LoVo (cell line): ENCODE data around the gene CAPSL.
"Not testable (repeated sequence)": the region's sequence is repeated elsewhere in the genome, so short reads cannot be mapped to it uniquely, and the experiment has no call there.

ENCODE experiments used
- DNase-seq: peaks from one replicate; pipeline ENCODE4 v3.0.0-alpha.2; 2016; ENCODE audit warnings: low spot score

CAPSL gene

GRCh38 chr5:35938568-35939227 is at the start of gene CAPSL:
CAPSL (minus strand) TSS chr5:35938622; CDS start chr5:35921120, 17,502 bp downstream.
- peak; percentile 31 for DNase-seq

- no peak for DNase-seq
Observed at GRCh38 chr5:35987776-35988175, 49.4 kb upstream of the CAPSL start.

GRCh38 chr5:35979715-35980114 is 41.3 kb upstream of the CAPSL start:
- DNase-seq = no peak

- not testable (repeated sequence) for DNase-seq
Observed at GRCh38 chr5:35976859-35977258, 38.4 kb upstream of the CAPSL start.

GRCh38 chr5:35974570-35974969 is 36.1 kb upstream of the CAPSL start:
- no peak for DNase-seq

GRCh38 chr5:35971878-35972210 is 33.4 kb upstream of the CAPSL start:
- DNase-seq = no peak

- DNase-seq = no peak
Observed at GRCh38 chr5:35971186-35971877, 32.9 kb upstream of the CAPSL start.

GRCh38 chr5:35963381-35963843 is 25.0 kb upstream of the CAPSL start:
- no peak for DNase-seq

- no peak for DNase-seq
Observed at GRCh38 chr5:35960328-35960727, 21.9 kb upstream of the CAPSL start.

GRCh38 chr5:35956429-35956828 is 18.0 kb upstream of the CAPSL start:
- DNase-seq = peak; percentile 33

GRCh38 chr5:35954175-35954574 is 15.8 kb upstream of the CAPSL start:
- no peak for DNase-seq

GRCh38 chr5:35947085-35947484 is 8.7 kb upstream of the CAPSL start:
- no peak for DNase-seq

- no peak for DNase-seq
Observed at GRCh38 chr5:35939639-35940038, 1.2 kb upstream of the CAPSL start.

GRCh38 chr5:35926389-35927051 is 11.9 kb downstream of the CAPSL start:
- peak; percentile 60 for DNase-seq

- peak; percentile 39 for DNase-seq
Observed at GRCh38 chr5:35924950-35925722, 13.3 kb downstream of the CAPSL start.

- peak; percentile 27 for DNase-seq
Observed at GRCh38 chr5:35924122-35924949, 14.1 kb downstream of the CAPSL start.

- no peak for DNase-seq
Observed at GRCh38 chr5:35922468-35922867, 16.0 kb downstream of the CAPSL start.

GRCh38 chr5:35921930-35922329 is 16.5 kb downstream of the CAPSL start:
- no peak for DNase-seq

- DNase-seq = no peak
Observed at GRCh38 chr5:35920890-35921289, 17.5 kb downstream of the CAPSL start.

GRCh38 chr5:35919191-35919590 is 19.2 kb downstream of the CAPSL start:
- DNase-seq = peak; percentile 47

GRCh38 chr5:35908814-35909213 is 29.6 kb downstream of the CAPSL start:
- no peak for DNase-seq

- no peak for DNase-seq
Observed at GRCh38 chr5:35908228-35908627, 30.2 kb downstream of the CAPSL start.
